Ecto neural progenitor cell (in vitro differentiated cells): ENCODE measurements around the gene CILP.

Experiments
- DNase-seq: peaks from one replicate; pipeline ENCODE4 v3.0.0-alpha.2; 2018; ENCODE audit warnings: low spot score

Gene CILP

DNA sequence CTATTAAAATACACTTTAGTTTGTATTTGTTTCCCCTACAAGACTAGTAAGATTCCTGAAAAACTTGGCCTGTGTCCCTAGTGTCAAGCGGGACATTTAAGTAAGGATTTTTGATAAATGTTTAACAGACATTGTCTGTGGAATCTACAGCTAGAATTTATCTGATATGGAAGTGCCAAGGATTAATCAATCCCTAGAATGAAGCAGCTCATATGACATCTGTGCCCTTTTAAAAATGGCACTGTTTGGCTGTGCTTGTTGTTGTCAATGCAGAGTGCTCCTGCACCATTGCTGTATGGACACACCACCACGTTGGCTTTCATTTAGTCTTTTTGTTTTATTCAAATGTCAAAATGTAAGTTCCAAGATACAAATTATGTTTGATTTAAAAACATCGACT, 63.4 kb downstream of the CILP start:
- no peak for DNase-seq

DNA sequence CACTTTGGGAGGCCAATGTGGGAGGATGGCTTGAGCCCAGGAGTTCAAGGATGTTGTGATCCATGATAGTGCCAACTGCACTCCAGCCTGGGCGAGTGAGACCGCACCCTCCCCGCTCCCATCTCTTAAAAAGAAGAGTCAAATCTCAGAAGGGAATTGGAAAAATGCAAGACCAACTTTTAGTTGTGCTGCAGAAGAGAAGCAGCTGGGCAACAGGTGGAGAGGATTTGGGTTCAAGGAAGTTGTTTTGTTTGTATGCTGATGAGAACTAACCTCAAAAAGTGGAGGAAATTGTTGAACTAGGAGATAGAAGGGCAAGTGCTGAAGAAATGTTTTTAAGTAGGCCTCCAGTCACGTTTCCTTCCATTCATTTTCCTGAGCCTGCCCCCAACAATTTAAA, 64.8 kb downstream of the CILP start:
- DNase-seq = no peak
